Esophagus muscularis mucosa (tissue), 3 donors: ENCODE measurements around the gene USP8.

Experiments used
- CTCF ChIP-seq, 3 experiments: fragments of 200-600 bp in 2 of 3; fragments of 450-650 bp in 1 of 3; sonication (generic) in 2 of 3; IDR thresholded peaks; one replicate each; pipeline ENCODE4 v1.5.1; 2017 to 2019; ENCODE audit warnings: antibody characterized with exemption in 3 of 3, mild to moderate bottlenecking in 2 of 3, moderate library complexity in 1 of 3
- POLR2A ChIP-seq: fragments of 450-650 bp; IDR thresholded peaks from one replicate; pipeline ENCODE4 v1.6.1; 2017; ENCODE audit warnings: antibody characterized with exemption, moderate library complexity, mild to moderate bottlenecking, low read depth

DNA sequence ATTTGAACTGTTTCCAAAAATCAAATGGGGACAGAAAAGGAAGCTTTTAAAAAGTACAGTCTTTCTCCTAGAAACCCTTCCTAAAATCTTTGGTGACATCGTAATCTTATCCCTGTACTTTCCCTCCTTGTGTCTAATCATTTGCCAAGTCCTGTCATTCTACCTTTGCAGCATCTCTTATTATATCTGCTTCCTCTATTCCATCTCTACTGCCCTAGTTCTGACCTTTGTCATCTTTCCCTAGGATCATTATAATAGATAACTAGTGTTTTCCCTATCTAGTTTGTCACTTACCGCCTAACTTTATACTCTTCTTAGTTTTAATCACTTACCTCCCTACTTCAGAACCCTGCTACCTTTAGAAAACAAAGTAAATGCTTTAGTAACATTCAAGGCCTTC, 11.6 kb downstream of the USP8 start:
- no peak for TF ChIP-seq CTCF (IDR thresholded peaks at IDR 0.05)
- TF ChIP-seq POLR2A = no peak
